Thoracic aorta (tissue), 2 donors: ENCODE measurements around the gene HFE. TPM values are rescaled to one million over a fixed set of nuclear protein-coding genes. Genes with fewer than 3 reads are reported as not detected.
"Not testable (repeated sequence)": the region's sequence is repeated elsewhere in the genome, so short reads cannot be mapped to it uniquely, and the experiment has no call there.

Source experiments
- ATAC-seq: fragments of 150-250 bp; one replicate; pipeline ENCODE4 v1.8.0; 2017; ENCODE audit warnings: low read depth; ENCODE audit not compliant: insufficient number of reproducible peaks, low FRiP score
- DNase-seq: peaks from one replicate; pipeline ENCODE4 v3.0.0-alpha.2; 2020; ENCODE audit warnings: low spot score
- H3K27ac ChIP-seq, 2 donors: fragments of 200-600 bp; sonication (generic); 1 replicate in 1 of 2; 2 replicates in 1 of 2; pipeline ENCODE4 v1.5.1; 2016; ENCODE audit warnings: mild to moderate bottlenecking in 2 of 2, moderate library complexity in 2 of 2
- H3K27me3 ChIP-seq: fragments of 200-600 bp; sonication (generic); replicated peaks from 2 replicates; pipeline ENCODE4 v1.6.0; 2016; ENCODE audit warnings: mild to moderate bottlenecking; ENCODE audit not compliant: insufficient read depth
- H3K36me3 ChIP-seq: fragments of 200-600 bp; sonication (generic); one replicate; pipeline ENCODE4 v1.5.1; 2016
- H3K4me1 ChIP-seq, 2 donors: fragments of 200-600 bp; sonication (generic); 1 replicate in 1 of 2; 2 replicates in 1 of 2; pipeline versions ENCODE4 v1.5.1 to v1.6.0; 2016; ENCODE audit warnings: low read depth in 2 of 2, mild to moderate bottlenecking in 1 of 2; ENCODE audit not compliant: control insufficient read depth in 1 of 2
- H3K4me3 ChIP-seq: fragments of 200-600 bp; sonication (generic); 2 replicates; pipeline ENCODE4 v1.5.1; 2016; ENCODE audit warnings: mild to moderate bottlenecking
- H3K9me3 ChIP-seq: fragments of 200-600 bp; sonication (generic); 2 replicates; pipeline ENCODE4 v1.5.1; 2016
- CTCF ChIP-seq: fragments of 200-600 bp; sonication (generic); IDR thresholded peaks from one replicate; pipeline ENCODE4 v1.5.1; 2019; ENCODE audit warnings: antibody characterized with exemption
- total RNA-seq, 2 donors: library from RNA; depleted of rRNA; stranded (reverse); fragments of >200 nt; gene quantifications; one replicate each; pipeline versions ENCODE4 v1.1.0 to v1.2.3, GENCODE V29; 2016

HFE gene
- total RNA-seq, 2 donors from 2014 or later = 8.7 to 10.1 TPM

- no peaks in the 10 kb centered on the region for H3K27me3 ChIP-seq
- no peaks in the 10 kb centered on the region for H3K4me1 ChIP-seq
- H3K36me3 ChIP-seq = no peaks in the 10 kb centered on the region
- no peak overlapping the region for H3K4me3 ChIP-seq
- H3K9me3 ChIP-seq = no peaks in the 10 kb centered on the region
- no peak for DNase-seq
- no peak for ATAC-seq
- no peak overlapping the region for H3K27ac ChIP-seq
- TF ChIP-seq CTCF = no peak
Measured at GRCh38 chr6:26067367-26067766, 19.9 kb upstream of the HFE start.

- Histone ChIP-seq H3K36me3 (no peaks in the 10 kb centered on the region), H3K4me1 (no peaks in the 10 kb centered on the region), H3K9me3 (no peaks in the 10 kb centered on the region), H3K4me3 (no peak overlapping the region), H3K27ac (no peak overlapping the region), H3K27me3 (no peaks in the 10 kb centered on the region)
- ATAC-seq = no peak
- no peak for DNase-seq
- no peak for TF ChIP-seq CTCF
Measured at GRCh38 chr6:26068036-26068435, 19.2 kb upstream of the HFE start.

GRCh38 chr6:26071135-26071534 lies 16.1 kb upstream of the HFE start:
- H3K4me3 ChIP-seq = no peak overlapping the region
- H3K9me3 ChIP-seq = no peaks in the 10 kb centered on the region
- DNase-seq = no peak
- no peaks in the 10 kb centered on the region for H3K4me1 ChIP-seq
- no peak for ATAC-seq
- H3K27ac ChIP-seq = no peak overlapping the region
- H3K27me3 ChIP-seq = no peaks in the 10 kb centered on the region
- H3K36me3 ChIP-seq = no peaks in the 10 kb centered on the region
- no peak for TF ChIP-seq CTCF

GRCh38 chr6:26075063-26075717 lies 12.0 kb upstream of the HFE start:
- no peak for TF ChIP-seq CTCF
- no peaks in the 10 kb centered on the region for H3K9me3 ChIP-seq
- no peak for ATAC-seq
- H3K27me3 ChIP-seq = no peaks in the 10 kb centered on the region
- H3K4me1 ChIP-seq = no peaks in the 10 kb centered on the region
- H3K4me3 ChIP-seq = no peak overlapping the region
- no peak overlapping the region for H3K27ac ChIP-seq
- H3K36me3 ChIP-seq = no peaks in the 10 kb centered on the region
- no peak for DNase-seq

- not testable (repeated sequence) for H3K36me3 ChIP-seq, H3K27ac ChIP-seq, ATAC-seq, H3K4me1 ChIP-seq, H3K4me3 ChIP-seq, DNase-seq, H3K9me3 ChIP-seq, H3K27me3 ChIP-seq
Measured at GRCh38 chr6:26078066-26078465, 9.2 kb upstream of the HFE start.

- not testable (repeated sequence) for DNase-seq, ATAC-seq, H3K27me3 ChIP-seq, H3K4me1 ChIP-seq, H3K9me3 ChIP-seq, H3K4me3 ChIP-seq, H3K36me3 ChIP-seq, H3K27ac ChIP-seq
Measured at GRCh38 chr6:26081096-26081495, 6.1 kb upstream of the HFE start.
